Fibroblast of pulmonary artery (primary cell): ENCODE measurements around the gene LRGUK.

Source experiments
- DNase-seq: peaks from one replicate; pipeline ENCODE4 v3.0.0-alpha.2; 2010; ENCODE audit warnings: low read depth
- H3K4me3 ChIP-seq: replicated peaks from 2 replicates; pipeline ENCODE4 v1.5.1; 2011; ENCODE audit warnings: low read depth, mild to moderate bottlenecking, control low read depth, low read length, moderate library complexity
- TF ChIP-seq, protein P1 (sequence below): IDR thresholded peaks from 2 replicates; pipeline ENCODE4 v1.5.1; 2011; ENCODE audit warnings: mild to moderate bottlenecking, control low read depth, low read length, inconsistent platforms; ENCODE audit errors: missing control alignments

The LRGUK gene

DNA sequence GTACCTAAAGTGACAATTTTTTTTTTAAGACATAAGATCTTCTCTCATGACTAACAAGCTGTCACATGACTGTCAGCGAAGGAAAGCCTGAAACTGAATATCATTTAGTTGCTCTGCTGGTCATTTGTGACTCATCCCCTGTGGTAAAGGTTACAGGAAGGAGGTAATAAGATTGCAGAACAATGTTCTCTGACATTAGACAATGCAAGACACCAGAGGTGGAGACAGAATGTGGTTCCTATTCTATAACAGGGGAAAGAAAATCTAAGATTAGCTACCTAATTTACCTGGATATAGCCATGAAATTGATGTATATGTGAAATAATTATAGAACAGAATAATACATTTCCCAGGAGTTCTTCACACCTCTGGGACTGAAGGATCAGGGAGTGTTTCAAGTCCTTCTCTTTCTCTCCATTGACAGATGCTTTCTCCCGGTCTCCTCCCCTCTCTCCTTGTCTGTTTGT is 47.7 kb downstream of the LRGUK start:
- peak; percentile 82 for DNase-seq
- TF ChIP-seq, protein P1, sequence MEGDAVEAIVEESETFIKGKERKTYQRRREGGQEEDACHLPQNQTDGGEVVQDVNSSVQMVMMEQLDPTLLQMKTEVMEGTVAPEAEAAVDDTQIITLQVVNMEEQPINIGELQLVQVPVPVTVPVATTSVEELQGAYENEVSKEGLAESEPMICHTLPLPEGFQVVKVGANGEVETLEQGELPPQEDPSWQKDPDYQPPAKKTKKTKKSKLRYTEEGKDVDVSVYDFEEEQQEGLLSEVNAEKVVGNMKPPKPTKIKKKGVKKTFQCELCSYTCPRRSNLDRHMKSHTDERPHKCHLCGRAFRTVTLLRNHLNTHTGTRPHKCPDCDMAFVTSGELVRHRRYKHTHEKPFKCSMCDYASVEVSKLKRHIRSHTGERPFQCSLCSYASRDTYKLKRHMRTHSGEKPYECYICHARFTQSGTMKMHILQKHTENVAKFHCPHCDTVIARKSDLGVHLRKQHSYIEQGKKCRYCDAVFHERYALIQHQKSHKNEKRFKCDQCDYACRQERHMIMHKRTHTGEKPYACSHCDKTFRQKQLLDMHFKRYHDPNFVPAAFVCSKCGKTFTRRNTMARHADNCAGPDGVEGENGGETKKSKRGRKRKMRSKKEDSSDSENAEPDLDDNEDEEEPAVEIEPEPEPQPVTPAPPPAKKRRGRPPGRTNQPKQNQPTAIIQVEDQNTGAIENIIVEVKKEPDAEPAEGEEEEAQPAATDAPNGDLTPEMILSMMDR = no peak

DNA sequence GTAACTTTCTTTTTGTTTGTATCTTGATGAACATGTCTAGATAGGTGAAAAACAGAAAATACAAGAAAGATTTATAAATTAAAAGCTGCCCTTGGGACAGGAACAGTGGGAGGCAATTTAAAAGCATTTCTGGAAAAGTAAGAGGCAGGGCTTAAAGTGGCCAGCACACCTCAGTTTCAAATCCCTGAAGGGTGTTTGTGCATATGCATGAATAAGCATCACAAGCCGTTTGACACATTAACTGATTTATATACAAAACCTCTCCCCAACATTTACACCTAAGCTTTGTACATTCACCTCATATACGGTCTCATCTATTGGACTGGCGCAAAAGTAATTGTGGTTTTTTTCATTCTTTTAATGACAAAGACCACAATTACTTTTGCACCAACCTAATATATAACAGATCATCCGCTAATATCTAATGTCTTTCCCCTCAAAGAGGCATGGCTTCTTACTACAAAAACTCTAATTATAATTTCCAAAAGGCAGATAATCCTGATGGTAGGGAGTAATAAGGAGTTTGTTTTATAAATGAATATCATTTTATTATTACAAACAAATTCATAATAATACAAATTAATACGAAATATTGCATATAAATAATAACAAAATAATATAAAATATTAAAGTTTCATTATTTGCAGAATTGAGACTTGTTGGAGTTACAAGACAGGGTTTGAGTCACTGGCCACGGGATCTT is 48.3 kb downstream of the LRGUK start:
- no peak for DNase-seq
- TF ChIP-seq, protein P1 = no peak

More for the DNA sequence above, 47.7 kb downstream of the LRGUK start:
- no peak overlapping the region for H3K4me3 ChIP-seq

DNA sequence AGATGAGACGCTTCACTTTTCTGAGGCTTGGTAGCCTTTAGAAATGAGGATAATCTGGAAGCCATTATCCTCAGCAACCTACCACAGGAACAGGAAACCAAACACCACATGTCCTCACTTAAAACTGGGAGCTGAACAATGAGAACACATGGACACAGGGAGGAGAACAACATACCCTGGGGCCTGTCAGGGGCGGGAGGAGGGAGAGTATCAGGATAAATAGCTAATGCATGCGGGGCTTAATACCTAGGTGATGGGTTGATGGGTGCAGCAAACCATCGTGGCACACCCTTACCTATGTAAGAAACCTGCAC is 48.9 kb downstream of the LRGUK start:
- TF ChIP-seq, protein P1 = no peak
- DNase-seq = no peak
- no peak overlapping the region for H3K4me3 ChIP-seq

More for the DNA sequence above, 48.3 kb downstream of the LRGUK start:
- no peak overlapping the region for H3K4me3 ChIP-seq

DNA sequence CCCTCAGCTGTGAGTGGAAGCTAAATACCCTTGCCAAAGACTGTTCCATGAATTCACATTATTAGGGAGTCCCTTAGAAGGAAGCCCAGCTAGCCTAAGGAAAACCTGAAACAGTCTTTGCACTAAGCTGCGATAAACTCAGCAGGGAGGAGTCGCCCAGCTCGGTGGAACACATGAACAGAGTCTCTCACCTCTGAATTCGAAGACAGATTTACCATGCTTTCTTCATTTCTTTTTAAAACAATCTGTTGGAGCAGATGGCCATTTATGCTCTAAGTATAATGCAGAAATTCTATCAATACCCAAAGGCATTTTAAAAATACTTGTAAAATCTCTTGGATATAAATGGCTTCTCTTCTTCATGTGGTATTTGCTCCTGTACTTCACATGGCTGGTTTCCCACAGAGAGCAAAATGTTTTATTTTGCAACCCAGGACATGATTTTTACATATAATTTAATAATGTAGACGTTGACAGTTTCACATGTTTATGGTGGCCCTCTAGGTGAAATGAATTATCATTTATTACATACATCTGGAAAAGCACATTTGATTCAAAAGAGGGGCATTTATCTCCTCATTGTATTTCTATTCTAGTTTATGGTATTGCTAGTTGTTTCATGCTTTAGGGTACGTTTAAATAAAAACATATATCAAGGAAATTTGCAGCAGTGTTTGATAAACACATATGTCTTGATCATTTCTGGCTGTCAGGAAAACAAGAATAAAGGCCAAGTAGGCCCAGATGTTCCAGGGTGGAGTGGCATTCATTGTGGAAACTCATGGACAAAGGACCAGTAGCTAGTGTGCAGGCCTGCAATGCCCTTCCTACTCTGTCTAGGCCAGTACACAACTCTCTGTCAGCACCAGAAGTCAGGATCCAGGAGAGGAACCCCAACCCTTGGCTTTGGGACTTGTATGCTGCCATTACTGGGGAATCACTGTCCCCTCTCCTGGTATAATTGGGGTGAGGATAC is 52.2 kb downstream of the LRGUK start:
- no peak overlapping the region for H3K4me3 ChIP-seq
- no peak for DNase-seq
- TF ChIP-seq, protein P1 = no peak

- no peak for DNase-seq
- H3K4me3 ChIP-seq = no peak overlapping the region
- TF ChIP-seq, protein P1 = no peak
Observed at GRCh38 chr7:134180376-134180775, 53.2 kb downstream of the LRGUK start.

DNA sequence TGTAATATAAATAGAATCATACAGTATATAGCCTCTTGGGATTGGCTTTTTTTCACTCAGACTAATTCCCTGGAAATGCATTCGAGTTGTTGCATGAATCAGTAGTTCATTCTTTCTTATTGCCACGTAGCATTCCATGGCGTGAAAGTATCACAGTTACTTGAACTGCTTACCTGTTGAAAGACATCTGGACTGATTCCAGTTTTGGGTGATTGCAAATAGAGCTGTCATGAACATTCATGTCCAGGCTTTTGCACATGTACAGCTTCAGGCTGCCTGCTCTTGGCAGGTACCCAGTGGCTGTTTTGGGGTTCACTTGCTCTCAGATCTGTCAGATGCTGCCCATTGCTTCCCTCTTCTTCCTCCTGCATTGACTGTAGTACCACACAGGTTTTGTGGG is 54.9 kb downstream of the LRGUK start:
- DNase-seq = no peak
- H3K4me3 ChIP-seq = no peak overlapping the region
- TF ChIP-seq, protein P1 = no peak
